Lung (tissue), 12 donors: Measurements from ENCODE around the gene PRKG1. TPM values are rescaled to one million over a fixed set of nuclear protein-coding genes. Genes with fewer than 3 reads are reported as not detected.

Experiments
- ATAC-seq: fragments of 200-7000 bp; cut with Tn5 transposase; one replicate; pipeline ENCODE4 v1.9.1; 2020; ENCODE audit warnings: moderate number of reproducible peaks; ENCODE audit not compliant: insufficient read depth, low FRiP score
- DNase-seq, 3 donors: peaks; one replicate each; pipeline ENCODE4 v3.0.0-alpha.2; 2013 to 2017
- H3K27ac ChIP-seq, 2 donors: one replicate each; pipeline ENCODE4 v1.5.1; 2013; ENCODE audit warnings: mild to moderate bottlenecking in 2 of 2, moderate library complexity in 2 of 2, control low read depth in 1 of 2, inconsistent platforms in 1 of 2, low read depth in 1 of 2, low read length in 1 of 2
- H3K27me3 ChIP-seq, 3 donors: one replicate each; pipeline ENCODE4 v1.5.1; 2013; ENCODE audit warnings: low read length in 2 of 3; ENCODE audit not compliant: control insufficient read depth in 3 of 3, insufficient read depth in 3 of 3
- H3K36me3 ChIP-seq, 4 donors: one replicate each; pipeline ENCODE4 v1.5.1; 2013; ENCODE audit warnings: low read length in 4 of 4, mild to moderate bottlenecking in 1 of 4, moderate library complexity in 1 of 4; ENCODE audit not compliant: control insufficient read depth in 4 of 4, insufficient read depth in 4 of 4
- H3K4me1 ChIP-seq, 5 donors: one replicate each; pipeline ENCODE4 v1.5.1; 2013; ENCODE audit warnings: low read length in 5 of 5, mild to moderate bottlenecking in 2 of 5, moderate library complexity in 1 of 5; ENCODE audit not compliant: control insufficient read depth in 5 of 5, insufficient read depth in 5 of 5
- H3K4me3 ChIP-seq: one replicate; pipeline ENCODE4 v1.5.1; 2013; ENCODE audit warnings: mild to moderate bottlenecking, control low read depth, moderate library complexity
- H3K9ac ChIP-seq, 2 donors: one replicate each; pipeline ENCODE4 v1.5.1; 2013; ENCODE audit warnings: low read length in 2 of 2, control low read depth in 1 of 2; ENCODE audit not compliant: insufficient read depth in 1 of 2
- H3K9me3 ChIP-seq, 4 donors: one replicate each; pipeline ENCODE4 v1.5.1; 2013; ENCODE audit warnings: low read length in 3 of 4, mild to moderate bottlenecking in 1 of 4, moderate library complexity in 1 of 4; ENCODE audit not compliant: control insufficient read depth in 4 of 4, insufficient read depth in 3 of 4
- CTCF ChIP-seq: IDR thresholded peaks from 2 replicates; pipeline ENCODE4 v1.5.1; 2012; ENCODE audit warnings: mild to moderate bottlenecking; ENCODE audit errors: control extremely low read depth, extremely low read depth
- WGBS, 2 donors: extraction: QIAGEN DNeasy Blood & Tissue Kit; methylation state at CpG; one replicate each; pipeline ENCODE4 v1.1.7; 2013; 5-methylcytosine and 5-hydroxymethylcytosine counted together
- polyA plus RNA-seq, 2 donors: library from polyadenylated mRNA; stranded (reverse); fragments of 200-250 nt; gene quantifications; one replicate each; pipeline ENCODE4 v1.2.1, GENCODE V29; 2013
- total RNA-seq, 2 donors: library from RNA; depleted of rRNA in 1 of 2; stranded (reverse); fragments of >200 nt in 1 of 2; gene quantifications; one replicate each; pipeline ENCODE4 v1.2.1, GENCODE V29; 2014 to 2021
- donor health status: control.
- donor health status: control.
- donor health status: Bipolar disorder and iron deficiency.
- donor health status: healthy.
- donor health status: DM: yes; HTN: yes; CAD: no.

Gene PRKG1
- total and polyA plus RNA-seq, 4 donors = 2.1 to 50.8 (median 15.1) TPM

GRCh38 chr10:51961401-51961800 is 887.1 kb downstream of the PRKG1 start:
- WGBS, 2 donors = 82 to 90% methylated on average over 3 of the region's 3 CpGs
- Histone ChIP-seq H3K27ac (no peak overlapping the region), H3K36me3 (no peaks in the 10 kb centered on the region), H3K4me3 (no peak overlapping the region), H3K9ac (no peak overlapping the region), H3K27me3 (no peaks in the 10 kb centered on the region), H3K4me1 (peaks cover 0 to 2% (median 0%) of the 10 kb centered on the region in 5 donors), H3K9me3 (no peaks in the 10 kb centered on the region)
- no peak for DNase-seq
- ATAC-seq = no peak
- TF ChIP-seq CTCF = no peak

- WGBS, 2 donors = 63 to 81% methylated on average over 2 of the region's 2 CpGs
- Histone ChIP-seq H3K27me3 (no peaks in the 10 kb centered on the region), H3K36me3 (no peaks in the 10 kb centered on the region), H3K4me1 (peaks cover 0 to 2% (median 0%) of the 10 kb centered on the region in 5 donors), H3K27ac (no peak overlapping the region), H3K9me3 (no peaks in the 10 kb centered on the region), H3K4me3 (no peak overlapping the region), H3K9ac (no peak overlapping the region)
- ATAC-seq = no peak
- no peak for DNase-seq
- TF ChIP-seq CTCF = no peak
Observed at GRCh38 chr10:51964630-51965029, 890.3 kb downstream of the PRKG1 start.

GRCh38 chr10:51965451-51965850 is 891.2 kb downstream of the PRKG1 start:
- no peak overlapping the region for H3K27ac ChIP-seq
- ATAC-seq (no peak), DNase-seq (no peak)
- no peaks in the 10 kb centered on the region for H3K36me3 ChIP-seq
- H3K27me3 ChIP-seq = no peaks in the 10 kb centered on the region
- H3K4me1 ChIP-seq = peaks cover 0 to 2% (median 0%) of the 10 kb centered on the region in 5 donors
- H3K9ac ChIP-seq = no peak overlapping the region
- TF ChIP-seq CTCF = no peak
- H3K9me3 ChIP-seq = no peaks in the 10 kb centered on the region
- no peak overlapping the region for H3K4me3 ChIP-seq

GRCh38 chr10:51972733-51973346 is 898.6 kb downstream of the PRKG1 start:
- Histone ChIP-seq H3K27ac (no peak overlapping the region), H3K4me1 (no peaks in the 10 kb centered on the region), H3K9ac (no peak overlapping the region), H3K9me3 (no peaks in the 10 kb centered on the region), H3K4me3 (no peak overlapping the region), H3K27me3 (no peaks in the 10 kb centered on the region), H3K36me3 (no peaks in the 10 kb centered on the region)
- DNase-seq (no peak), ATAC-seq (no peak)
- 89 to 93% methylated on average over 3 of the region's 3 CpGs for WGBS, 2 donors
- TF ChIP-seq CTCF = no peak
